KMS-11 (cell line): ENCODE results near the gene TOB2.
"Not testable (repeated sequence)": the region's sequence is repeated elsewhere in the genome, so short reads cannot be mapped to it uniquely, and the experiment has no call there.

Source experiments
- H2AFZ ChIP-seq: fragments of 200-600 bp; sonication (generic); 2 replicates; pipeline ENCODE4 v1.6.1; 2016; ENCODE audit warnings: antibody characterized with exemption, mixed run types, low read depth
- H3K27ac ChIP-seq: fragments of 200-600 bp; sonication (generic); 2 replicates; pipeline ENCODE4 v1.6.1; 2016; ENCODE audit warnings: mild to moderate bottlenecking, mixed run types
- H3K27me3 ChIP-seq: fragments of 200-600 bp; sonication (generic); 2 replicates; pipeline ENCODE4 v1.6.1; 2017; ENCODE audit warnings: mild to moderate bottlenecking, low read depth, mixed run types, moderate library complexity; ENCODE audit not compliant: insufficient read depth
- H3K36me3 ChIP-seq: fragments of 200-600 bp; sonication (generic); 2 replicates; pipeline ENCODE4 v1.6.1; 2017; ENCODE audit warnings: mild to moderate bottlenecking, mixed run types; ENCODE audit not compliant: insufficient read depth
- H3K4me1 ChIP-seq: fragments of 200-600 bp; sonication (generic); 2 replicates; pipeline ENCODE4 v1.6.1; 2016; ENCODE audit warnings: mild to moderate bottlenecking, low read depth, mixed run types; ENCODE audit not compliant: poor library complexity, severe bottlenecking
- H3K4me2 ChIP-seq: fragments of 200-600 bp; sonication (generic); 2 replicates; pipeline ENCODE4 v1.7.0; 2016; ENCODE audit warnings: mild to moderate bottlenecking, mixed run types
- H3K4me3 ChIP-seq: fragments of 200-600 bp; sonication (generic); IDR thresholded peaks from 2 replicates; pipeline ENCODE4 v1.6.1; 2017; ENCODE audit warnings: low read depth, low read length, mixed read lengths; ENCODE audit not compliant: insufficient read depth
- H3K79me2 ChIP-seq: fragments of 200-600 bp; sonication (generic); 2 replicates; pipeline ENCODE4 v1.6.1; 2016; ENCODE audit warnings: low read depth, mixed run types; ENCODE audit not compliant: insufficient read depth
- H3K9ac ChIP-seq: fragments of 200-600 bp; sonication (generic); 2 replicates; pipeline ENCODE4 v1.6.1; 2016; ENCODE audit warnings: mild to moderate bottlenecking, mixed run types
- H4K20me1 ChIP-seq: fragments of 200-600 bp; sonication (generic); 2 replicates; pipeline ENCODE4 v1.6.1; 2016; ENCODE audit warnings: mild to moderate bottlenecking, mixed run types; ENCODE audit not compliant: insufficient read depth
- TF ChIP-seq, protein P1 (sequence below): fragments of 200-600 bp; sonication (generic); conservative IDR thresholded peaks from 2 replicates; pipeline ENCODE4 v1.6.1; 2017; ENCODE audit warnings: low read depth, mild to moderate bottlenecking, antibody characterized with exemption, low read length, moderate library complexity, mixed read lengths

Gene TOB2

DNA sequence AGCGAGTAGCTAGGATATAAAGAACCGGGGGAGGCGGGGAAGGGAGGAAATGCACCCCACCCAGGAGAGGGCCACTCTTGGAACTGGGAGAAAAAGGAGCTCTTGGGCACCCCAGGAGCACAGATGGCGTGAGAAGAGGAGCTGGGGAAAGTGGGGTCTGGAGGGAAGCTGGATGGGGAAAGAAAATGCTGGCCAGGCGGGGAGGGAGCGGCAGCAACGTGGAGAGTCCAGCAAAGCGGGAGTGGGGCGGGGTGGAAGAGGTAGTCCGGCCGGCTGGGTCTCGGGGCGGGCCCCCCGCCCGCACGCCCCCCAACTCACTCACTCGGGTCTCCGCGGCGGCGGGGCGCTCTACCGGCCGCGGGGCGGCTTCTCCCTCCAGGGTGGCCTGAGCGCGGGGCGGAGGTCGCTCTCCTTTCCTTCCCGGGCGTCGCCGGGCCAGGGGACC is 522 bp downstream of the TOB2 start:
- Histone ChIP-seq H3K4me3 (no peak overlapping the region), H3K27ac (peak overlapping the region; percentile 97), H3K4me1 (peaks cover 36% of the 10 kb centered on the region), H3K79me2 (peaks cover 63% of the 10 kb centered on the region), H2AFZ (peak overlapping the region; percentile 59; the same call in 1 of the 2 replicates), H3K9ac (peak overlapping the region; percentile 99), H3K36me3 (no peaks in the 10 kb centered on the region), H3K27me3 (no peaks in the 10 kb centered on the region), H3K4me2 (peak overlapping the region; percentile 90), H4K20me1 (no peaks in the 10 kb centered on the region; the same call in 1 of the 2 replicates)
- TF ChIP-seq, protein P1, sequence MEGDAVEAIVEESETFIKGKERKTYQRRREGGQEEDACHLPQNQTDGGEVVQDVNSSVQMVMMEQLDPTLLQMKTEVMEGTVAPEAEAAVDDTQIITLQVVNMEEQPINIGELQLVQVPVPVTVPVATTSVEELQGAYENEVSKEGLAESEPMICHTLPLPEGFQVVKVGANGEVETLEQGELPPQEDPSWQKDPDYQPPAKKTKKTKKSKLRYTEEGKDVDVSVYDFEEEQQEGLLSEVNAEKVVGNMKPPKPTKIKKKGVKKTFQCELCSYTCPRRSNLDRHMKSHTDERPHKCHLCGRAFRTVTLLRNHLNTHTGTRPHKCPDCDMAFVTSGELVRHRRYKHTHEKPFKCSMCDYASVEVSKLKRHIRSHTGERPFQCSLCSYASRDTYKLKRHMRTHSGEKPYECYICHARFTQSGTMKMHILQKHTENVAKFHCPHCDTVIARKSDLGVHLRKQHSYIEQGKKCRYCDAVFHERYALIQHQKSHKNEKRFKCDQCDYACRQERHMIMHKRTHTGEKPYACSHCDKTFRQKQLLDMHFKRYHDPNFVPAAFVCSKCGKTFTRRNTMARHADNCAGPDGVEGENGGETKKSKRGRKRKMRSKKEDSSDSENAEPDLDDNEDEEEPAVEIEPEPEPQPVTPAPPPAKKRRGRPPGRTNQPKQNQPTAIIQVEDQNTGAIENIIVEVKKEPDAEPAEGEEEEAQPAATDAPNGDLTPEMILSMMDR = no peak

DNA sequence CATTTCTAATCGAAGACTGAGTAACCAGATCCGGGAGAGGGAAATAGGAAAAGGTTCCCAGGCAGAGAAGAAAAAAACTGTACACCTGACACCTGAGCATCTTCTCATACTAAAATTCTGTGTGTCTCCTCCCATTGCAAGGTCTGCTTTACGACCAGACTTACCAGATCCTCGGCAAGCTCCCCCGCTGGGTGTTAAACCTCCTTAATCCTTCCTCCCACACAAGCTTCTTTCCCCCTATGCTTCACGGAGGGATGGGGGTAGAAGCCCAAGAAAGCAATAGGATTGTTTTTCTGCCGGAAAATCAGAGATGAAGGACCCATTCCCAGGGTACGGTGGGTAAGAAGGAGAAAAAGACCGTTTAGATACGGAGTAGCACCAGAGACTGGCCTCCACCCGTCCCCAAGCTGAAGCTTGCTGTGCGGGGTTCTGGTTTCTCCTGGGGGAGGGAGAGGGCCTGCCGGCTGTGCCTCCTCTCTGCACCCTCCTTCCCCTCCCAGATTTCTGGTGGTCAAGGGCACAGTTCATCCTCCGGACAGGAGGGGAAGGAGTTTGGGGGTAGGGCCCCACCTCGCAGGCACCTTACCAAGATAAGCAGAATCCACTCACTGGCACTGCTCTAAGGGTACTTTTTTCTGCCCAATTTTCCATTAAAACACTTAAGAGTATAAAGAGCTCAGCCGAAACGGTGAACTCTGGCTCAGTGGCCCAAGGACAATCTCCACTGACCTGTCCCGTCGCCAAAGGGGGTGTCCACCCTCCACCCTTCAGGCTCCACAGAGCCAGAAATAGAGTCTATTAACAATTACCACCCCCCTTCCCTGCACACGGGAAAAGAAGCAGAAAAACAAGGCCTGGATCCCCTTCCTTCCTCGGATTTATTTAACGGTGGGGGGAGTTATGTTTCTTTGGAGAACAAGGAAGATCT is 1.2 kb downstream of the TOB2 start:
- Histone ChIP-seq H3K4me1 (peaks cover 41% of the 10 kb centered on the region), H2AFZ (no peak overlapping the region; the same call in 1 of the 2 replicates), H3K27ac (peak overlapping the region; percentile 97), H3K79me2 (peaks cover 69% of the 10 kb centered on the region), H3K27me3 (no peaks in the 10 kb centered on the region), H3K4me2 (peak overlapping the region; percentile 90), H3K4me3 (peak overlapping the region; percentile 44), H4K20me1 (no peaks in the 10 kb centered on the region; the same call in 1 of the 2 replicates), H3K36me3 (no peaks in the 10 kb centered on the region), H3K9ac (peak overlapping the region; percentile 99)
- TF ChIP-seq, protein P1 = no peak

DNA sequence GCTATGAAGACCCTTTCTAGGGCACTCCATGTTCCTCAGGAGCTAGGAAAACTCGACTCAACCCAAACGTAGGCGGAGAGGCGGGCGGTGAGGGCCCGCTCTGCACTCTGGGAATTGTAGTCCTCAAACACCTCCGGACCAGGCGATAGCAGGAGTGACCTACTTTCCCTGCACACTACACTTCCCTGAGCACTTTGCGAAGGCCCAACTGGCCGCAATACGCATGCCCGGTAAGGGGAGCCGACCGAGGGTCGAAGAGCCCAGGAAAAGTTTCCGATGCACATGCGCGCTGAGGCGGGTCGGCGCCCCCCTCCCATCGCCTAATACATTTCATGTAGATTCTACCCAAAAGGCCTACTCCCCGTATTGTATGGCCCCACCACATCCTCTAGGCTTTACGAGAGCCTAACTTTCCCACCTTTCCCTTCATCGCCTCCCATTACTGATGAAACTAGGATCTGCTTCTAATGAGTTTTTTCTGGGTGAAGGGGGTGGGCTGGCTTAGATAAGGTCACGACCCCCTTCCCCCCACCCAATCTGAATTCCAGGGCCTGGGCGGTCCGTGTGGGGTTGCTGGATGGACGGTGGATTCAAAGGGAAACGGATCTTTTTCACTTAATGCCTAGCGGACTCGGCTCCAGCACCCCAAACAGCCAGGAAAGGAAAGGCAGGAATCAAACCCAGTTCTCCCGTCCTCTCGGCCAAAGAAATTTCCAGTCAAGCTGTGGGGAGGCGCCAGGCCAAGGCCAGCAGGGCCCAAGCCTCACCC is 2.1 kb downstream of the TOB2 start:
- H3K79me2 ChIP-seq = peaks cover 78% of the 10 kb centered on the region
- H3K4me3 ChIP-seq = peak overlapping the region; percentile 44
- H3K4me2 ChIP-seq = peak overlapping the region; percentile 90
- no peaks in the 10 kb centered on the region for H3K36me3 ChIP-seq
- peak overlapping the region; percentile 99 for H3K9ac ChIP-seq
- TF ChIP-seq, protein P1 = no peak
- H3K27ac ChIP-seq = peak overlapping the region; percentile 97
- peaks cover 48% of the 10 kb centered on the region for H3K4me1 ChIP-seq
- no peaks in the 10 kb centered on the region; the same call in 1 of the 2 replicates for H4K20me1 ChIP-seq
- no peak overlapping the region for H2AFZ ChIP-seq
- no peaks in the 10 kb centered on the region for H3K27me3 ChIP-seq

- Histone ChIP-seq H3K36me3 (no peaks in the 10 kb centered on the region), H3K27ac (peak overlapping the region; percentile 12; the same call in 1 of the 2 replicates), H3K9ac (no peak overlapping the region), H4K20me1 (no peaks in the 10 kb centered on the region; the same call in 1 of the 2 replicates), H3K4me1 (peaks cover 51% of the 10 kb centered on the region), H3K79me2 (peaks cover 91% of the 10 kb centered on the region), H3K27me3 (no peaks in the 10 kb centered on the region), H3K4me3 (no peak overlapping the region), H3K4me2 (peak overlapping the region; percentile 3; the same call in 1 of the 2 replicates), H2AFZ (no peak overlapping the region)
- TF ChIP-seq, protein P1 = no peak
Observed at GRCh38 chr22:41442240-41442792, 4.3 kb downstream of the TOB2 start.

DNA sequence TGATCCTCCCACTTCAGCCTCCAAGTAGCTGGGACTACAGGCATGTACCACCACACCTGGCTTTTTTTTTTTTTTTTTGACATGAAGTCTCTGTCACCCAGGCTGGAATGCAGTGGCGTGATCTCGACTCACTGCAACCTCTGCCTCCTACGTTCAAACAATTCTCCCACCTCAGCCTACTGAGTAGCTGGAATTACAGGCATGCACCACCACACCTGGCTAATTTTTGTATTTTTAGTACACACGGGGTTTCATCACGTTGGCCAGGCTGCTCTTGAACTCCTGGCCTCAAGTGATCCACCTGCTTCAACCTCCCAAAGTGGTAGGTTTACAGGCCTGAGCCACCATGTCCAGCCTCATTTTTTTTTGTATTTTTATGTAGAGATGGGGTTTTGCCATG is 6.1 kb downstream of the TOB2 start:
- not testable (repeated sequence) for H3K9ac ChIP-seq, H4K20me1 ChIP-seq, H3K4me3 ChIP-seq, H3K27ac ChIP-seq, H3K4me2 ChIP-seq, H3K27me3 ChIP-seq, H2AFZ ChIP-seq, H3K36me3 ChIP-seq
- Histone ChIP-seq H3K4me1 (peaks cover 51% of the 10 kb centered on the region), H3K79me2 (peaks cover 89% of the 10 kb centered on the region)
